RWPE1 (cell line): Measurements from ENCODE around the gene EFCAB11.
A peak's percentile ranks its signal among the peaks of the same experiment; 100 is the strongest.

Experiments used
- CTCF ChIA-PET: fragments of 350-600 bp; sonication (Branson Sonifier 250); formaldehyde crosslinking; extraction: SDS; loops from one replicate; lab custom pipeline; 2021; lab: Yijun Ruan, JAX
- POLR2A ChIA-PET: fragments of 400-600 bp; formaldehyde crosslinking; extraction: SDS; loops from one replicate; lab custom pipeline; 2020; ENCODE audit warnings: antibody characterized with exemption; ENCODE audit not compliant: low non-redundant PET; lab: Yijun Ruan, JAX
- DNase-seq: peaks from one replicate; pipeline ENCODE4 v3.0.0; 2012; ENCODE audit warnings: low spot score
- H3K27ac ChIP-seq: fragments of 450-650 bp; 2 replicates; pipeline ENCODE4 v1.5.1; 2017
- TF ChIP-seq, protein P1 (sequence below): fragments of 450-650 bp; conservative IDR thresholded peaks from 2 replicates; pipeline ENCODE4 v1.5.1; 2017; ENCODE audit warnings: low read depth, mild to moderate bottlenecking

EFCAB11 gene

GRCh38 chr14:89793367-89793716, 161.2 kb downstream of the EFCAB11 start:
- TF ChIP-seq, protein P1, sequence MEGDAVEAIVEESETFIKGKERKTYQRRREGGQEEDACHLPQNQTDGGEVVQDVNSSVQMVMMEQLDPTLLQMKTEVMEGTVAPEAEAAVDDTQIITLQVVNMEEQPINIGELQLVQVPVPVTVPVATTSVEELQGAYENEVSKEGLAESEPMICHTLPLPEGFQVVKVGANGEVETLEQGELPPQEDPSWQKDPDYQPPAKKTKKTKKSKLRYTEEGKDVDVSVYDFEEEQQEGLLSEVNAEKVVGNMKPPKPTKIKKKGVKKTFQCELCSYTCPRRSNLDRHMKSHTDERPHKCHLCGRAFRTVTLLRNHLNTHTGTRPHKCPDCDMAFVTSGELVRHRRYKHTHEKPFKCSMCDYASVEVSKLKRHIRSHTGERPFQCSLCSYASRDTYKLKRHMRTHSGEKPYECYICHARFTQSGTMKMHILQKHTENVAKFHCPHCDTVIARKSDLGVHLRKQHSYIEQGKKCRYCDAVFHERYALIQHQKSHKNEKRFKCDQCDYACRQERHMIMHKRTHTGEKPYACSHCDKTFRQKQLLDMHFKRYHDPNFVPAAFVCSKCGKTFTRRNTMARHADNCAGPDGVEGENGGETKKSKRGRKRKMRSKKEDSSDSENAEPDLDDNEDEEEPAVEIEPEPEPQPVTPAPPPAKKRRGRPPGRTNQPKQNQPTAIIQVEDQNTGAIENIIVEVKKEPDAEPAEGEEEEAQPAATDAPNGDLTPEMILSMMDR, result no peak
- ChIA-PET POLR2A (no interaction called here), CTCF (no interaction called here)
- no peak for DNase-seq
- no peak overlapping the region for H3K27ac ChIP-seq

- no peak overlapping the region for H3K27ac ChIP-seq
- CTCF ChIA-PET, result interaction anchor here (0.6 kb wide), 1 partner anchor 963 kb away, joined by 3 read pairs; no protein-coding TSS in a partner anchor
- TF ChIP-seq, protein P1, result no peak
- POLR2A ChIA-PET, result no interaction called here
- no peak for DNase-seq
Measured at GRCh38 chr14:89792489-89793366, 161.8 kb downstream of the EFCAB11 start.

DNA sequence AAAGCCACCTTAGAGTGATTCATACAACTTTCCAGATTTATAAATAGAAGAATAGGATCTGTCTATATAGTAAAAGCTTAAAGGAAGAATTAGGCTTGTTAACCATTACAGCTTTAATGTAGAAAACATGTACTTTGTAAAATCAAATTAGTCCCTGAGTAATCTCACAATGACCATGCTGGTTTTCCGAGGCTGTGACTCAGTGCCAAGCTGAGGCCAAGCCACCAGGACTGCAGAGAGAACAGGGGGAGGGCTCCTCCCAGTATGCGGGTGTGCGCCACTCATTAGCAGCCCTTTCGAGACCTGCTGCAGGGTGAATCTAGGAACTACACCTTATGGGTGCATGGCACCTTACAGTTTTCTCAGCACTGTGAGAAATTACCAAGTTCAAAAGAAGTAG, 167.0 kb downstream of the EFCAB11 start:
- POLR2A ChIA-PET, result no interaction called here
- TF ChIP-seq, protein P1, result no peak
- CTCF ChIA-PET, result no interaction called here
- H3K27ac ChIP-seq, result no peak overlapping the region
- DNase-seq, result peak; percentile 20

DNA sequence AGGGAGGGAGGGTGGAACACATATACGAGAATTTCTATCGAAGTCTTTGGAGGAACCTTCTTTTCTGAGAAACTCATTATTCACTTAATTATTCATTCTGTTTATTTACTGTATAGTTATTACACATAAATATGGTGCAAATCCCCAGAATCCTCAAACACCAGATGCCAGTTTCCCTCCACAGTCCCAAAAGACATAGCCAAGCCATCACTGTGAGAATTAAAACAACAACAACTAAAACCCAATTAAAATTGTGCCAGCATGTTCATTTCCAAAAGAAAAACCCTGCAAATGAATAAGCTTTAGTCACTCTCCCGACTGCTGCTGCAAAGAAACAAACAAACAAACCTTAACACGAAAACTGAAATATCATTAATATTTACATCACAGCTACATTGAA, 173.5 kb downstream of the EFCAB11 start:
- TF ChIP-seq, protein P1, result no peak
- ChIA-PET POLR2A (no interaction called here), CTCF (no interaction called here)
- no peak overlapping the region for H3K27ac ChIP-seq
- no peak for DNase-seq

DNA sequence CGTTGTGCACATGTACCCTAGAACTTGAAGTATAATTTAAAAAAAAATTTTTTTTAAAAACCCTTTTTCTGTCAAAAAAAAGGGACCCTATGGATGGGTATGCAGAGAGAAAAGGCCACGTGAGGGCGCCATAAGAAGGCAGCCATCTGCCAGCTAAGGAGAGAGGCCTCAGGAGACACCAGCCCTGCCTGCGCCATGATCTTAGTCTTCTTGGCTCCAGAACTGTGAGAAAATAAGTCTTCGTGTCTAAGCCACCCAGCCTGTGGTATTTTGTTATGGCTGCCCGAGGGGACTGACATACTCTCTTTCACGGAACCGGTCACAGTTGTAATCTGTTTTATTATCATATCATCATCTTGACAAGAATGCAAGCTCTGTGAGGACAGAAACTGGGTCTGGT, 174.8 kb downstream of the EFCAB11 start:
- no peak overlapping the region for H3K27ac ChIP-seq
- TF ChIP-seq, protein P1, result no peak
- CTCF ChIA-PET, result no interaction called here
- no peak for DNase-seq
- POLR2A ChIA-PET, result no interaction called here

- no peak for DNase-seq
- TF ChIP-seq, protein P1, result no peak
- CTCF ChIA-PET, result no interaction called here
- H3K27ac ChIP-seq, result no peak overlapping the region
- POLR2A ChIA-PET, result no interaction called here
Measured at GRCh38 chr14:89775946-89776345, 178.6 kb downstream of the EFCAB11 start.
